Progenitor cell of endocrine pancreas (in vitro differentiated cells): ENCODE results near the gene IQCK. TPM values are rescaled to one million over a fixed set of nuclear protein-coding genes. Genes with fewer than 3 reads are reported as not detected.
A peak's percentile ranks its signal among the peaks of the same experiment; 100 is the strongest.

Experiments
- DNase-seq: peaks from one replicate; pipeline ENCODE4 v3.0.0; 2021; ENCODE audit warnings: low spot score; ENCODE audit not compliant: unreplicated experiment
- H3K27ac Mint-ChIP-seq: 2 replicates; pipeline ENCODE4 v1.8.0; 2021; ENCODE audit warnings: mild to moderate bottlenecking, moderate library complexity, mixed read lengths
- H3K27me3 Mint-ChIP-seq: 2 replicates; pipeline ENCODE4 v1.8.0; 2021; ENCODE audit warnings: mixed read lengths
- H3K36me3 Mint-ChIP-seq: 2 replicates; pipeline ENCODE4 v1.8.0; 2022; ENCODE audit warnings: mixed read lengths; ENCODE audit not compliant: insufficient read depth
- H3K4me1 Mint-ChIP-seq: 2 replicates; pipeline ENCODE4 v1.8.0; 2021; ENCODE audit warnings: low read depth, mixed read lengths
- H3K4me3 Mint-ChIP-seq: 2 replicates; pipeline ENCODE4 v1.8.0; 2021; ENCODE audit warnings: low read depth, mild to moderate bottlenecking, moderate library complexity, mixed read lengths
- H3K9me3 Mint-ChIP-seq: 2 replicates; pipeline ENCODE4 v1.8.0; 2021; ENCODE audit warnings: low read depth, mixed read lengths
- CTCF ChIP-seq: fragments of 200-600 bp; sonication (generic); IDR thresholded peaks from one replicate; pipeline ENCODE4 v1.5.0; 2021; ENCODE audit warnings: antibody characterized with exemption, mild to moderate bottlenecking; ENCODE audit not compliant: unreplicated experiment
- total RNA-seq: library from RNA; stranded (reverse); gene quantifications from 2 replicates; pipeline ENCODE4 v1.2.1, GENCODE V29; 2021

Gene IQCK
- total RNA-seq, 1 donor from 2014 or later, result 33.2 TPM

DNA sequence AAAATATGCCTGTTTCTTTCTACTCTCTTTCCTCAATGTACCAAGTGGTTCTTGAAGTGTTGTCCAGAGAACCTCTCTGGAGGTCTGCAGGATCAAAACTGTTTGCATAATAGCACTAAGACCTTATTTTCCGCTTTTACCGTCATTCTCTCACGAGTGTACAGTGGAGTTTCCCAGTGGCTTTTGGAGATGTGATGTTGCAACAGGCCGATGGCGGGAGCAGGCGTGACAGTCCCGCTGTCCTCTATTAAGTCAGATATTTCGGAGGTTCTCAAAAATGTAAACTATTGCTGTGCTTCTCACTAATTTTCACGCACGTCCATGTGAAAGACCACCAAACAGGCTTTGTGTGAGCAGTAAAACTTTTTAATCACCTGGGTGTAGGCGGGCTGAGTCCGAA is 174.8 kb downstream of the IQCK start:
- Mint-ChIP-seq H3K27me3 (peaks cover 4% of the 10 kb centered on the region), H3K9me3 (no peaks in the 10 kb centered on the region), H3K36me3 (no peaks in the 10 kb centered on the region), H3K27ac (no peak overlapping the region), H3K4me3 (no peak overlapping the region), H3K4me1 (no peaks in the 10 kb centered on the region)
- DNase-seq, result no peak
- TF ChIP-seq CTCF, result no peak

DNA sequence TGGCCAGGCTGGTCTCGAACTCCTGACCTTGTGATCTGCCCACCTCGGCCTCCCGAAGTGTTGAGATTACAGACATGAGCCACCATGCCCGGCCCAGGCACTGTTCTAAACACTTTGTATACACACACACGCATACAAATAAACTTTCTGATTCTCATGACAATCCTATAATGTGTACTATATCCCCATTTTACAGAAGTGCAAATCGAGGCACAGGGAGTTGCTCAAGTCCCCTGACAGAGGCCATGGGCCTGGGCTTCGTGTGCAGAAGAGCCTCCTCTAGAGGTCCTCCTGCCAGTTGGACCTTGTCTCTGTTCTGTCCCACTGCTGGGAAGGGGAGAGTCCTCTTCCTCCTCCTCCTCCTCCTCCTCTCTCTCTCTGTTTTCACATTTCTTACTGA is 176.5 kb downstream of the IQCK start:
- H3K27me3 Mint-ChIP-seq, result peaks cover 9% of the 10 kb centered on the region
- H3K4me3 Mint-ChIP-seq, result no peak overlapping the region
- no peak for DNase-seq
- TF ChIP-seq CTCF, result no peak
- peaks cover 2% of the 10 kb centered on the region for H3K4me1 Mint-ChIP-seq
- no peaks in the 10 kb centered on the region for H3K36me3 Mint-ChIP-seq
- H3K27ac Mint-ChIP-seq, result no peak overlapping the region
- no peaks in the 10 kb centered on the region for H3K9me3 Mint-ChIP-seq

DNA sequence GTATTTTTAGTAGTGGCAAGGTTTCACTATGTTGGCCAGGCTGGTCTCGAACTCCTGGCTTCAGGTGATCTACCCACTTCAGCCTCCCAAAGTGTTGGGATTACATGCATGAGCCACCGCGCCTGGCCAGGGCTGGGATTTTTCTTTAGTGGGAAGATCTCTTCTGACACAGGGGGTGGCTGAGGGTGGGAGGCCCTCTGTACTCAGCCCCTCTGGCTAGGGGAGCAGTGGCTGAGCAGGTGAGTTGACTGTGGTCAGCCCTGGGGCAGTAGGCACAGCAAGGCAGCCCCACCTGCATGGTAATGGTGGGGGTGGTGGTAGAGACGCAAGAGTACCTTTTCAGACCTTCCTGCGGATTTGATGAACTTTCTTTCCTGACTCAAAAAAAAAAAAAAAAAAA is 178.9 kb downstream of the IQCK start:
- no peak overlapping the region for H3K4me3 Mint-ChIP-seq
- H3K27ac Mint-ChIP-seq, result no peak overlapping the region
- H3K27me3 Mint-ChIP-seq, result peaks cover 9% of the 10 kb centered on the region
- no peaks in the 10 kb centered on the region for H3K9me3 Mint-ChIP-seq
- no peak for DNase-seq
- TF ChIP-seq CTCF, result no peak
- no peaks in the 10 kb centered on the region for H3K36me3 Mint-ChIP-seq
- peaks cover 2% of the 10 kb centered on the region for H3K4me1 Mint-ChIP-seq

GRCh38 chr16:19898166-19898565 is 180.1 kb downstream of the IQCK start:
- Mint-ChIP-seq H3K4me3 (no peak overlapping the region), H3K27ac (no peak overlapping the region), H3K4me1 (peaks cover 2% of the 10 kb centered on the region), H3K36me3 (no peaks in the 10 kb centered on the region), H3K9me3 (no peaks in the 10 kb centered on the region), H3K27me3 (peaks cover 4% of the 10 kb centered on the region)
- DNase-seq, result no peak
- TF ChIP-seq CTCF, result no peak

- no peaks in the 10 kb centered on the region for H3K36me3 Mint-ChIP-seq
- peak; percentile 79 for TF ChIP-seq CTCF
- no peaks in the 10 kb centered on the region for H3K9me3 Mint-ChIP-seq
- H3K27me3 Mint-ChIP-seq, result peaks cover 4% of the 10 kb centered on the region
- peak overlapping the region; percentile 10 for H3K27ac Mint-ChIP-seq
- peaks cover 2% of the 10 kb centered on the region for H3K4me1 Mint-ChIP-seq
- DNase-seq, result peak; percentile 29
- no peak overlapping the region for H3K4me3 Mint-ChIP-seq
These were observed 181.0 kb downstream of the IQCK start for GRCh38 chr16:19898924-19899604.
